HepG2 (cell line): ENCODE data around the gene TAS2R4. TPM values are rescaled to one million over a fixed set of nuclear protein-coding genes. Genes with fewer than 3 reads are reported as not detected.
A peak's percentile ranks its signal among the peaks of the same experiment; 100 is the strongest.

Source experiments
- ATAC-seq: fragments of 200-7000 bp; cut with Tn5 transposase; 3 replicates; pipeline ENCODE4 v1.9.1; 2020; ENCODE audit warnings: mild to moderate bottlenecking, moderate library complexity
- BruUV-seq: library from RNA; stranded (reverse); fragments of 400-500 nt; replicated peaks from 2 replicates; lab custom pipeline; 2021; lab: Mats Ljungman, UMichigan
- CTCF ChIA-PET: fragments of 300-600 bp; formaldehyde crosslinking; extraction: SDS; loops from one replicate; lab custom pipeline; 2021; ENCODE audit warnings: low total read pairs, inconsistent platforms, low intra/inter-chr PET ratio; lab: Yijun Ruan, JAX
- POLR2A ChIA-PET: fragments of 350-600 bp; sonication (Branson Sonifier 250); formaldehyde crosslinking; loops from one replicate; lab custom pipeline; 2020; ENCODE audit warnings: antibody characterized with exemption, inconsistent platforms; lab: Yijun Ruan, JAX
- DNase-seq: peaks from one replicate; pipeline ENCODE4 v3.0.0-alpha.2; 2015; ENCODE audit warnings: low spot score
- FAIRE-seq: peaks from 3 replicates; lab custom pipeline; 2011; peaks lifted over from hg19 to GRCh38; lab: Jason Lieb, UNC
- H2AFZ ChIP-seq: one replicate; pipeline ENCODE4 v1.6.1; 2011; ENCODE audit warnings: low read length, inconsistent platforms
- H3K27ac ChIP-seq: fragments of 300-600 bp; 3 replicates; pipeline ENCODE4 v1.8.0; 2011; ENCODE audit warnings: mixed run types, mild to moderate bottlenecking, mixed read lengths, low read length, inconsistent platforms; ENCODE audit not compliant: insufficient read depth; ENCODE audit errors: extremely low read length
- H3K27me3 ChIP-seq, 2 experiments: fragments of 200-600 bp in 1 of 2; 2 replicates in 1 of 2; 3 replicates in 1 of 2; pipeline versions ENCODE4 v1.6.0 to v1.8.0; 2011; ENCODE audit warnings: low read length in 2 of 2, mild to moderate bottlenecking in 2 of 2, moderate library complexity in 2 of 2, inconsistent platforms in 1 of 2; ENCODE audit not compliant: insufficient read depth in 2 of 2, control insufficient read depth in 1 of 2
- H3K36me3 ChIP-seq, 2 experiments: fragments of 200-600 bp in 1 of 2; replicated peaks in 1 of 2; 2 replicates in 1 of 2; 3 replicates in 1 of 2; pipeline versions ENCODE4 v1.5.1 to v1.8.0; 2011; ENCODE audit warnings: low read length in 2 of 2, inconsistent platforms in 1 of 2; ENCODE audit not compliant: insufficient read depth in 2 of 2, control insufficient read depth in 1 of 2
- H3K4me1 ChIP-seq: 2 replicates; pipeline ENCODE4 v1.5.1; 2012; ENCODE audit warnings: low read length, inconsistent platforms; ENCODE audit not compliant: insufficient read depth
- H3K4me2 ChIP-seq: 2 replicates; pipeline ENCODE4 v1.6.0; 2011; ENCODE audit warnings: low read depth, low read length, inconsistent platforms
- H3K4me3 ChIP-seq, 3 experiments: fragments of 200-600 bp in 1 of 3; sonication (generic), shearing (Covaris generic) in 1 of 3; replicated peaks in 1 of 3; 2 replicates each; pipeline ENCODE4 v1.5.1; 2011 to 2016; ENCODE audit warnings: low read length in 3 of 3, inconsistent platforms in 2 of 3, low read depth in 2 of 3, mild to moderate bottlenecking in 2 of 3, control low read depth in 1 of 3, mixed read lengths in 1 of 3; ENCODE audit not compliant: insufficient read depth in 1 of 3
- H3K79me2 ChIP-seq: one replicate; pipeline ENCODE4 v1.6.1; 2011; ENCODE audit warnings: low read length, inconsistent platforms; ENCODE audit not compliant: insufficient read depth
- H3K9ac ChIP-seq: 2 replicates; pipeline ENCODE4 v1.6.0; 2011; ENCODE audit warnings: mild to moderate bottlenecking, low read depth, low read length, inconsistent platforms; ENCODE audit not compliant: insufficient read depth
- H3K9me3 ChIP-seq: 2 replicates; pipeline ENCODE4 v1.5.1; 2012; ENCODE audit warnings: mild to moderate bottlenecking, low read length
- H4K20me1 ChIP-seq: 2 replicates; pipeline ENCODE4 v1.6.0; 2011; ENCODE audit warnings: inconsistent platforms, mild to moderate bottlenecking, low read length, moderate library complexity; ENCODE audit not compliant: insufficient read depth
- ARNT ChIP-seq: fragments of 450-650 bp; IDR thresholded peaks from 2 replicates; pipeline ENCODE4 v1.6.1; 2017
- HMG20B ChIP-seq: conservative IDR thresholded peaks from 2 replicates; pipeline ENCODE4 v1.6.1; 2016; ENCODE audit warnings: missing genetic modification reagents, missing compliant biosample characterization
- JARID2 ChIP-seq: sonication (generic); formaldehyde crosslinking; IDR thresholded peaks from 2 replicates; pipeline ENCODE4 v1.8.1; 2023; ENCODE audit warnings: missing genetic modification reagents, inconsistent platforms; ENCODE audit not compliant: insufficient replicate concordance
- NCOR1 ChIP-seq: fragments of 200-600 bp; sonication (generic); IDR thresholded peaks from 2 replicates; pipeline ENCODE4 v1.7.0; 2017; ENCODE audit warnings: antibody characterized with exemption, low read length, borderline replicate concordance
- NFKB2 ChIP-seq: sonication (generic); formaldehyde crosslinking; IDR thresholded peaks from 2 replicates; pipeline ENCODE4 v1.4.0; 2020; ENCODE audit warnings: missing genetic modification reagents, borderline replicate concordance
- PHF21A ChIP-seq: sonication (generic); formaldehyde crosslinking; IDR thresholded peaks from 2 replicates; pipeline ENCODE4 v1.5.0; 2020; ENCODE audit warnings: mild to moderate bottlenecking, missing genetic modification reagents
- RORA ChIP-seq: sonication (generic); formaldehyde crosslinking; IDR thresholded peaks from 2 replicates; pipeline ENCODE4 v1.5.0; 2020; ENCODE audit warnings: mild to moderate bottlenecking, missing genetic modification reagents, moderate library complexity
- SOX5 ChIP-seq: IDR thresholded peaks from 2 replicates; pipeline ENCODE4 v1.6.1; 2016; ENCODE audit warnings: borderline replicate concordance
- ZBTB33 ChIP-seq: sonication (generic); formaldehyde crosslinking; IDR thresholded peaks from 2 replicates; pipeline ENCODE4 v1.4.0; 2020; ENCODE audit warnings: missing genetic modification reagents
- ZFP37 ChIP-seq: sonication (generic); formaldehyde crosslinking; IDR thresholded peaks from 2 replicates; pipeline ENCODE4 v1.4.0; 2020; ENCODE audit warnings: missing genetic modification reagents, borderline replicate concordance
- ZNF296 ChIP-seq: sonication (generic); formaldehyde crosslinking; conservative IDR thresholded peaks from 2 replicates; pipeline ENCODE4 v1.5.0; 2020; ENCODE audit warnings: mild to moderate bottlenecking, missing genetic modification reagents
- ZNF558 ChIP-seq: sonication (generic); formaldehyde crosslinking; IDR thresholded peaks from 2 replicates; pipeline ENCODE4 v1.9.0; 2022; ENCODE audit warnings: mild to moderate bottlenecking, missing genetic modification reagents, borderline replicate concordance
- ZNF577 ChIP-seq: sonication (generic); formaldehyde crosslinking; IDR thresholded peaks from 2 replicates; pipeline ENCODE4 v1.4.0; 2020; ENCODE audit warnings: mild to moderate bottlenecking, low read depth, missing genetic modification reagents, borderline replicate concordance
- ZNF672 ChIP-seq: sonication (generic); formaldehyde crosslinking; IDR thresholded peaks from 2 replicates; pipeline ENCODE4 v1.8.1; 2022; ENCODE audit warnings: missing genetic modification reagents
- ZSCAN30 ChIP-seq: sonication (generic); formaldehyde crosslinking; IDR thresholded peaks from 2 replicates; pipeline ENCODE4 v1.5.0; 2020; ENCODE audit warnings: mild to moderate bottlenecking, missing genetic modification reagents
- WGBS: methylation state at CpG from one replicate; pipeline ENCODE4 v1.1.6; 2017; ENCODE audit warnings: low lambda C conversion rate; 5-methylcytosine and 5-hydroxymethylcytosine counted together
- in situ Hi-C: cut with HindIII; loops from 2 replicates; pipeline ENCODE4 v1.10.0; 2017; ENCODE audit warnings: low pct_unique_long_range_greater_than_20kb; ENCODE audit not compliant: extremely low pct_ligation_motif_present
- intact Hi-C: fragments of 100-400 bp; cut with micrococcal nuclease; formaldehyde crosslinking; loops from one replicate; pipeline ENCODE4 v1.10.0; 2022; ENCODE audit not compliant: unreplicated experiment
- polyA plus RNA-seq, 8 experiments: library from polyadenylated mRNA; depleted of rRNA in 3 of 8; stranded (reverse) in 7 of 8; unstranded in 1 of 8; fragments of >200 nt; fragmentation: Illumina TruSeq in 4 of 8; extraction: Trizol in 4 of 8; gene quantifications; 2 replicates each; pipeline versions ENCODE4 v1.2.1 to v1.2.3, GENCODE V29; 2011 to 2016; ENCODE audit warnings: low read depth in 4 of 8, missing spikeins in 1 of 8, mixed read lengths in 1 of 8; ENCODE audit not compliant: insufficient read depth in 1 of 8
- total RNA-seq, 5 experiments: library from RNA; depleted of rRNA; stranded (reverse); fragments of >200 nt; fragmentation: Illumina TruSeq; extraction: Trizol; gene quantifications; 2 replicates each; pipeline ENCODE4 v1.2.3, GENCODE V29; 2016; ENCODE audit warnings: low read depth in 1 of 5
- TF ChIP-seq, protein P1 (sequence below): sonication (generic); formaldehyde crosslinking; IDR thresholded peaks from 2 replicates; pipeline ENCODE4 v1.8.1; 2023; ENCODE audit warnings: mild to moderate bottlenecking, moderate library complexity, missing genetic modification reagents
- TF ChIP-seq, protein P2 (sequence below), 2 experiments: sonication (generic) in 1 of 2; formaldehyde crosslinking in 1 of 2; IDR thresholded peaks; 2 replicates each; pipeline versions ENCODE4 v1.4.0 to v1.6.1; 2018 to 2020; ENCODE audit warnings: missing genetic modification reagents in 2 of 2, borderline replicate concordance in 1 of 2, low read depth in 1 of 2, mild to moderate bottlenecking in 1 of 2, missing biosample characterization in 1 of 2

The TAS2R4 gene
- total and polyA plus RNA-seq, 2 of the 13 experiments (the other 11 are each of a cell fraction or from before 2014, with no cell fraction given) = 0.71 to 0.80 TPM

GRCh38 chr7:141738592-141739013 lies 37.9 kb upstream of the TAS2R4 start (continued):
- TF ChIP-seq ZFP37 = 0 out of 2 replicates have a peak, but pooled peaks have one; percentile 40

GRCh38 chr7:141739250-141739649 lies 37.2 kb upstream of the TAS2R4 start:
- in situ Hi-C loops (loop anchor here (10.0 kb wide), 1 partner anchor 84 kb away; no protein-coding TSS in a partner anchor), intact Hi-C loops (loop anchor here (2.0 kb wide), 1 partner anchor 42 kb away; no protein-coding TSS in a partner anchor)
- POLR2A ChIA-PET = interaction anchor here (1.4 kb wide), 1 partner anchor 188 kb away, joined by 6 read pairs; the partner anchor contains the start of gene AGK
- Histone ChIP-seq H3K9ac (peak overlapping the region; percentile 82), H3K9me3 (no peaks in the 10 kb centered on the region), H3K27me3 (no peaks in the 10 kb centered on the region; a peak in 1 of 5 replicates), H3K27ac (peak overlapping the region; percentile 81), H3K36me3 (peaks cover 14 to 38% of the 10 kb centered on the region in 2 experiments), H3K79me2 (peaks cover 32% of the 10 kb centered on the region), H3K4me3 (peak overlapping the region; percentile 84 to 93 (median 85)), H3K4me1 (peaks cover 29% of the 10 kb centered on the region), H4K20me1 (no peaks in the 10 kb centered on the region), H2AFZ (no peak overlapping the region), H3K4me2 (peak overlapping the region; percentile 85)
- 44% methylated on average over 3 of the region's 3 CpGs for WGBS
- no TSS peak for BruUV-seq
- no peak for FAIRE-seq
- CTCF ChIA-PET = interaction anchor here (2.5 kb wide), 1 partner anchor 85 kb away, joined by 16 read pairs; no protein-coding TSS in a partner anchor
- no peak for DNase-seq
- TF ChIP-seq ZNF558 (no peak), HMG20B (CRISPR knock-in tag) (no peak), PHF21A (no peak), ZBTB33 (CRISPR knock-in tag) (no peak), ZNF296 (no peak), NCOR1 (no peak), JARID2 (CRISPR knock-in tag) (no peak), ZNF672 (CRISPR knock-in tag) (no peak), ZSCAN30 (CRISPR knock-in tag) (no peak), RORA (CRISPR knock-in tag) (no peak), NFKB2 (CRISPR knock-in tag) (no peak), ARNT (no peak), SOX5 (CRISPR knock-in tag) (no peak), ZNF577 (no peak)
- TF ChIP-seq, protein P1, sequence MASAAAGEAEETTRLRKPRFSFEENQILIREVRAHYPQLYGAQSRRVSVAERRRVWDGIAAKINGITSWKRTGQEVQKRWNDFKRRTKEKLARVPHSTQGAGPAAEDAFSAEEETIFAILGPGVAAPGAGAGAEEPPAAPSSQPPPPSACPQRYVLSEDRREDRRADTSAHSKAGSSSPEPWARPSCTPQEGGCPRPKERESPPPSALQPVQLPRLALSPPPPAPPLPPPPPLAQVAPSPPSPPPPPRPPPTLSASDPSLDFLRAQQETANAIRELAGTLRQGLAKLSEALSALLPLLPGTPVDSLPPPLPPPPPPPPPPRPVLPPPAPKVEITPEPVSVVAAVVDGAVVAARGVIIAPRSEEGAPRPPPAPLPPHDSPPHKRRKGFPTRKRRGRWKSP = no peak
- TF ChIP-seq, protein P2, sequence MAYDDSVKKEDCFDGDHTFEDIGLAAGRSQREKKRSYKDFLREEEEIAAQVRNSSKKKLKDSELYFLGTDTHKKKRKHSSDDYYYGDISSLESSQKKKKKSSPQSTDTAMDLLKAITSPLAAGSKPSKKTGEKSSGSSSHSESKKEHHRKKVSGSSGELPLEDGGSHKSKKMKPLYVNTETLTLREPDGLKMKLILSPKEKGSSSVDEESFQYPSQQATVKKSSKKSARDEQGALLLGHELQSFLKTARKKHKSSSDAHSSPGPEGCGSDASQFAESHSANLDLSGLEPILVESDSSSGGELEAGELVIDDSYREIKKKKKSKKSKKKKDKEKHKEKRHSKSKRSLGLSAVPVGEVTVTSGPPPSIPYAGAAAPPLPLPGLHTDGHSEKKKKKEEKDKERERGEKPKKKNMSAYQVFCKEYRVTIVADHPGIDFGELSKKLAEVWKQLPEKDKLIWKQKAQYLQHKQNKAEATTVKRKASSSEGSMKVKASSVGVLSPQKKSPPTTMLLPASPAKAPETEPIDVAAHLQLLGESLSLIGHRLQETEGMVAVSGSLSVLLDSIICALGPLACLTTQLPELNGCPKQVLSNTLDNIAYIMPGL (CRISPR knock-in tag; IDR thresholded peaks at IDR 0.05; ENCODE audit: borderline replicate concordance in 1 of 2, low read depth in 1 of 2) = no peak
- ATAC-seq = no peak
